Liver (tissue), 9 donors: ENCODE measurements around the gene ARFGAP3. TPM values are rescaled to one million over a fixed set of nuclear protein-coding genes. Genes with fewer than 3 reads are reported as not detected.

ENCODE experiments used
- DNase-seq: peaks from one replicate; pipeline ENCODE4 v3.0.0-alpha.2; 2017; ENCODE audit warnings: low spot score
- H3K27ac ChIP-seq, 2 donors: one replicate each; pipeline ENCODE4 v1.7.0; 2013; ENCODE audit warnings: inconsistent platforms in 2 of 2, low read length in 2 of 2, control low read depth in 1 of 2, low read depth in 1 of 2, mild to moderate bottlenecking in 1 of 2
- H3K27me3 ChIP-seq, 4 donors: one replicate each; pipeline versions ENCODE4 v1.6.1 to v1.7.0; 2013; ENCODE audit warnings: low read length in 3 of 4, inconsistent platforms in 1 of 4, mild to moderate bottlenecking in 1 of 4, moderate library complexity in 1 of 4; ENCODE audit not compliant: control insufficient read depth in 4 of 4, insufficient read depth in 4 of 4
- H3K36me3 ChIP-seq, 4 donors: one replicate each; pipeline versions ENCODE4 v1.6.1 to v1.7.0; 2013; ENCODE audit warnings: low read length in 3 of 4, mild to moderate bottlenecking in 3 of 4, low read depth in 1 of 4, moderate library complexity in 1 of 4; ENCODE audit not compliant: control insufficient read depth in 4 of 4, insufficient read depth in 3 of 4
- H3K4me1 ChIP-seq, 4 donors: one replicate each; pipeline versions ENCODE4 v1.6.1 to v1.7.0; 2013; ENCODE audit warnings: low read length in 3 of 4, mild to moderate bottlenecking in 3 of 4, moderate library complexity in 1 of 4; ENCODE audit not compliant: control insufficient read depth in 4 of 4, insufficient read depth in 4 of 4
- H3K4me3 ChIP-seq, 3 donors: one replicate each; pipeline versions ENCODE4 v1.6.1 to v1.7.0; 2013; ENCODE audit warnings: low read length in 3 of 3, control low read depth in 1 of 3, low read depth in 1 of 3, mild to moderate bottlenecking in 1 of 3
- H3K9ac ChIP-seq, 2 donors: one replicate each; pipeline ENCODE4 v1.7.0; 2013; ENCODE audit warnings: low read length in 2 of 2, mild to moderate bottlenecking in 2 of 2, moderate library complexity in 2 of 2, control low read depth in 1 of 2, low read depth in 1 of 2
- H3K9me3 ChIP-seq, 4 donors: one replicate each; pipeline versions ENCODE4 v1.6.1 to v1.7.0; 2013; ENCODE audit warnings: low read length in 3 of 4; ENCODE audit not compliant: control insufficient read depth in 4 of 4
- ATF3 ChIP-seq: IDR thresholded peaks from 2 replicates; pipeline ENCODE4 v1.6.1; 2016; ENCODE audit warnings: antibody characterized with exemption
- CTCF ChIP-seq: fragments of 150-350 bp; IDR thresholded peaks from 2 replicates; pipeline ENCODE4 v1.5.1; 2017; ENCODE audit warnings: improper control_type of control experiment, low read depth, low read length; ENCODE audit not compliant: missing input control
- EGR1 ChIP-seq, 2 donors: IDR thresholded peaks; 2 replicates each; pipeline ENCODE4 v1.6.1; 2016 to 2018; ENCODE audit warnings: antibody characterized with exemption in 2 of 2, low read depth in 2 of 2
- FOXA1 ChIP-seq: IDR thresholded peaks from 2 replicates; pipeline ENCODE4 v1.6.1; 2016; ENCODE audit warnings: antibody characterized with exemption
- FOXA2 ChIP-seq: IDR thresholded peaks from 2 replicates; pipeline ENCODE4 v1.6.1; 2016; ENCODE audit warnings: antibody characterized with exemption
- GABPA ChIP-seq, 2 donors: IDR thresholded peaks in 1 of 2; conservative IDR thresholded peaks in 1 of 2; 2 replicates each; pipeline ENCODE4 v1.6.1; 2016; ENCODE audit warnings: antibody characterized with exemption in 2 of 2, mild to moderate bottlenecking in 1 of 2, moderate library complexity in 1 of 2
- HNF4A ChIP-seq, 2 donors: conservative IDR thresholded peaks; 2 replicates each; pipeline ENCODE4 v1.6.1; 2016; ENCODE audit warnings: antibody characterized with exemption in 2 of 2, mild to moderate bottlenecking in 2 of 2
- HNF4G ChIP-seq: IDR thresholded peaks from 2 replicates; pipeline ENCODE4 v1.6.1; 2016; ENCODE audit warnings: antibody characterized with exemption
- JUND ChIP-seq, 2 donors: IDR thresholded peaks; 2 replicates each; pipeline ENCODE4 v1.6.1; 2016; ENCODE audit warnings: antibody characterized with exemption in 2 of 2
- NR2F2 ChIP-seq: IDR thresholded peaks from 2 replicates; pipeline ENCODE4 v1.6.1; 2016; ENCODE audit warnings: antibody characterized with exemption
- RAD21 ChIP-seq, 2 donors: IDR thresholded peaks; 2 replicates each; pipeline ENCODE4 v1.6.1; 2016; ENCODE audit warnings: antibody characterized with exemption in 2 of 2, mild to moderate bottlenecking in 2 of 2
- RXRA ChIP-seq, 2 donors: IDR thresholded peaks; 2 replicates each; pipeline ENCODE4 v1.6.1; 2017 to 2018; ENCODE audit warnings: antibody characterized with exemption in 2 of 2, mild to moderate bottlenecking in 1 of 2
- SP1 ChIP-seq: IDR thresholded peaks from 2 replicates; pipeline ENCODE4 v1.6.1; 2018; ENCODE audit warnings: antibody characterized with exemption, mild to moderate bottlenecking
- TAF1 ChIP-seq: conservative IDR thresholded peaks from 2 replicates; pipeline ENCODE4 v1.6.1; 2016; ENCODE audit warnings: antibody characterized with exemption, mild to moderate bottlenecking
- YY1 ChIP-seq: IDR thresholded peaks from 2 replicates; pipeline ENCODE4 v1.6.1; 2016; ENCODE audit warnings: antibody characterized with exemption, mild to moderate bottlenecking
- WGBS: extraction: QIAGEN DNeasy Blood & Tissue Kit; methylation state at CpG from one replicate; pipeline ENCODE4 v1.1.7; 2013; 5-methylcytosine and 5-hydroxymethylcytosine counted together
- polyA plus RNA-seq, 2 donors: library from polyadenylated mRNA; stranded (reverse) in 1 of 2; unstranded in 1 of 2; fragments of 200-250 nt in 1 of 2; fragments of >200 nt in 1 of 2; fragmentation: Nextera tagmentation in 1 of 2; extraction: Ambion mirVana in 1 of 2; gene quantifications; one replicate each; pipeline versions ENCODE4 v1.2.1 to v1.2.3, GENCODE V29; 2013 to 2015
- total RNA-seq, 2 donors: library from RNA; depleted of rRNA; stranded (reverse); fragments of >200 nt; gene quantifications; one replicate each; pipeline ENCODE4 v1.2.3, GENCODE V29; 2014
- TF ChIP-seq, protein P1 (sequence below): IDR thresholded peaks from 2 replicates; pipeline ENCODE4 v1.6.1; 2016; ENCODE audit warnings: antibody characterized with exemption
- TF ChIP-seq, protein P2 (sequence below): IDR thresholded peaks from 2 replicates; pipeline ENCODE4 v1.6.1; 2016; ENCODE audit warnings: antibody characterized with exemption, mild to moderate bottlenecking
- donor health status: healthy.
- donor health status: healthy.
- donor health status: healthy.
- donor health status: healthy.
- donor health status: healthy.

The ARFGAP3 gene
- total and polyA plus RNA-seq, 4 donors = 18.2 to 55.1 (median 27.5) TPM

DNA sequence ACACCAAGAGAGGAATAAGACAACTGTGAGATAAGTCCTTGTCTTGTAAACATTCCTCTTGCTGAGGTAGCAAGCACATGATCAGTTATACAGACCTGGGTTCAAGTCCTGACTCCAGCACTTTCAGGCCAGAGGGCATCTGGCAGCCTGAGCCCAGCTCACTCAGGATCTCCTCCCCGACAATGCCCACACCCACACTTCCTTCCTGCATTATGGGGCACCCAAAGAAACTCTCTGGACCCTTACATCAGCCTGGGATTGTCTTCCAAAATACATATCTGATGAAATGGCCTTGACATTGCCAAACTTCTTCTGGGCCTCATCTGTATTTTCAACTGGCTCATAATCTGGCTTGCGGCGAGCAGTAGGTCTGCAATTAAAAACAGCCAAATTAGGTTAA is 48.6 kb downstream of the ARFGAP3 start:
- Histone ChIP-seq H3K9ac (no peak overlapping the region), H3K36me3 (peaks cover 0 to 50% (median 27%) of the 10 kb centered on the region in 4 donors), H3K27ac (no peak overlapping the region), H3K27me3 (no peaks in the 10 kb centered on the region), H3K9me3 (no peaks in the 10 kb centered on the region), H3K4me3 (no peak overlapping the region), H3K4me1 (peaks cover 3 to 20% (median 14%) of the 10 kb centered on the region in 4 donors)
- WGBS = 88% methylated on average over 3 of the region's 3 CpGs
- DNase-seq = no peak
- TF ChIP-seq SP1 = no peak
- no peak for TF ChIP-seq YY1
- no peak for TF ChIP-seq HNF4A (conservative IDR thresholded peaks at IDR 0.05)
- no peak for TF ChIP-seq JUND (IDR thresholded peaks at IDR 0.05)
- no peak for TF ChIP-seq NR2F2
- no peak for TF ChIP-seq RAD21 (IDR thresholded peaks at IDR 0.05)
- no peak for TF ChIP-seq RXRA (IDR thresholded peaks at IDR 0.05)
- TF ChIP-seq CTCF = no peak
- TF ChIP-seq ATF3 = no peak
- TF ChIP-seq GABPA (IDR thresholded peaks at IDR 0.05 in 1 of 2, conservative IDR thresholded peaks at IDR 0.05 in 1 of 2) = no peak
- TF ChIP-seq, protein P1, sequence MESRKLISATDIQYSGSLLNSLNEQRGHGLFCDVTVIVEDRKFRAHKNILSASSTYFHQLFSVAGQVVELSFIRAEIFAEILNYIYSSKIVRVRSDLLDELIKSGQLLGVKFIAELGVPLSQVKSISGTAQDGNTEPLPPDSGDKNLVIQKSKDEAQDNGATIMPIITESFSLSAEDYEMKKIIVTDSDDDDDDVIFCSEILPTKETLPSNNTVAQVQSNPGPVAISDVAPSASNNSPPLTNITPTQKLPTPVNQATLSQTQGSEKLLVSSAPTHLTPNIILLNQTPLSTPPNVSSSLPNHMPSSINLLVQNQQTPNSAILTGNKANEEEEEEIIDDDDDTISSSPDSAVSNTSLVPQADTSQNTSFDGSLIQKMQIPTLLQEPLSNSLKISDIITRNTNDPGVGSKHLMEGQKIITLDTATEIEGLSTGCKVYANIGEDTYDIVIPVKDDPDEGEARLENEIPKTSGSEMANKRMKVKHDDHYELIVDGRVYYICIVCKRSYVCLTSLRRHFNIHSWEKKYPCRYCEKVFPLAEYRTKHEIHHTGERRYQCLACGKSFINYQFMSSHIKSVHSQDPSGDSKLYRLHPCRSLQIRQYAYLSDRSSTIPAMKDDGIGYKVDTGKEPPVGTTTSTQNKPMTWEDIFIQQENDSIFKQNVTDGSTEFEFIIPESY = no peak
- no peak for TF ChIP-seq EGR1 (IDR thresholded peaks at IDR 0.05; ENCODE audit: low read depth in 2 of 2)
- TF ChIP-seq, protein P2, sequence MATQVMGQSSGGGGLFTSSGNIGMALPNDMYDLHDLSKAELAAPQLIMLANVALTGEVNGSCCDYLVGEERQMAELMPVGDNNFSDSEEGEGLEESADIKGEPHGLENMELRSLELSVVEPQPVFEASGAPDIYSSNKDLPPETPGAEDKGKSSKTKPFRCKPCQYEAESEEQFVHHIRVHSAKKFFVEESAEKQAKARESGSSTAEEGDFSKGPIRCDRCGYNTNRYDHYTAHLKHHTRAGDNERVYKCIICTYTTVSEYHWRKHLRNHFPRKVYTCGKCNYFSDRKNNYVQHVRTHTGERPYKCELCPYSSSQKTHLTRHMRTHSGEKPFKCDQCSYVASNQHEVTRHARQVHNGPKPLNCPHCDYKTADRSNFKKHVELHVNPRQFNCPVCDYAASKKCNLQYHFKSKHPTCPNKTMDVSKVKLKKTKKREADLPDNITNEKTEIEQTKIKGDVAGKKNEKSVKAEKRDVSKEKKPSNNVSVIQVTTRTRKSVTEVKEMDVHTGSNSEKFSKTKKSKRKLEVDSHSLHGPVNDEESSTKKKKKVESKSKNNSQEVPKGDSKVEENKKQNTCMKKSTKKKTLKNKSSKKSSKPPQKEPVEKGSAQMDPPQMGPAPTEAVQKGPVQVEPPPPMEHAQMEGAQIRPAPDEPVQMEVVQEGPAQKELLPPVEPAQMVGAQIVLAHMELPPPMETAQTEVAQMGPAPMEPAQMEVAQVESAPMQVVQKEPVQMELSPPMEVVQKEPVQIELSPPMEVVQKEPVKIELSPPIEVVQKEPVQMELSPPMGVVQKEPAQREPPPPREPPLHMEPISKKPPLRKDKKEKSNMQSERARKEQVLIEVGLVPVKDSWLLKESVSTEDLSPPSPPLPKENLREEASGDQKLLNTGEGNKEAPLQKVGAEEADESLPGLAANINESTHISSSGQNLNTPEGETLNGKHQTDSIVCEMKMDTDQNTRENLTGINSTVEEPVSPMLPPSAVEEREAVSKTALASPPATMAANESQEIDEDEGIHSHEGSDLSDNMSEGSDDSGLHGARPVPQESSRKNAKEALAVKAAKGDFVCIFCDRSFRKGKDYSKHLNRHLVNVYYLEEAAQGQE = no peak
- TF ChIP-seq FOXA2 = no peak
- no peak for TF ChIP-seq HNF4G

- TF ChIP-seq RAD21 (IDR thresholded peaks at IDR 0.05) (no peak), TAF1 (no peak), FOXA1 (no peak), HNF4G (no peak), GABPA (IDR thresholded peaks at IDR 0.05 in 1 of 2, conservative IDR thresholded peaks at IDR 0.05 in 1 of 2) (no peak), EGR1 (IDR thresholded peaks at IDR 0.05; ENCODE audit: low read depth in 2 of 2) (no peak), SP1 (no peak), RXRA (IDR thresholded peaks at IDR 0.05) (no peak)
- TF ChIP-seq, protein P1 = no peak
- Histone ChIP-seq H3K27ac (no peak overlapping the region), H3K36me3 (peaks cover 0 to 43% (median 23%) of the 10 kb centered on the region in 4 donors)
Measured at GRCh38 chr22:42807185-42807584, 49.9 kb downstream of the ARFGAP3 start.

More at GRCh38 chr22:42807185-42807584, 49.9 kb downstream of the ARFGAP3 start:
- no peak for DNase-seq
- H3K4me1 ChIP-seq = peaks cover 3 to 19% (median 14%) of the 10 kb centered on the region in 4 donors
- H3K9ac ChIP-seq = no peak overlapping the region
- H3K9me3 ChIP-seq = no peaks in the 10 kb centered on the region
- H3K4me3 ChIP-seq = no peak overlapping the region
- WGBS = 91% methylated on average over 6 of the region's 6 CpGs
- H3K27me3 ChIP-seq = no peaks in the 10 kb centered on the region
